GM18517 (cell line): Measurements from ENCODE around the gene KRT79.
A peak's percentile ranks its signal among the peaks of the same experiment; 100 is the strongest.
"Not testable (repeated sequence)": the region's sequence is repeated elsewhere in the genome, so short reads cannot be mapped to it uniquely, and the experiment has no call there.

Source experiments
- ATAC-seq: cut with Tn5 transposase; IDR thresholded peaks from one replicate; pipeline ENCODE4 v1.9.1; 2021; ENCODE audit warnings: mild to moderate bottlenecking, moderate library complexity; ENCODE audit not compliant: unreplicated experiment

The KRT79 gene

DNA sequence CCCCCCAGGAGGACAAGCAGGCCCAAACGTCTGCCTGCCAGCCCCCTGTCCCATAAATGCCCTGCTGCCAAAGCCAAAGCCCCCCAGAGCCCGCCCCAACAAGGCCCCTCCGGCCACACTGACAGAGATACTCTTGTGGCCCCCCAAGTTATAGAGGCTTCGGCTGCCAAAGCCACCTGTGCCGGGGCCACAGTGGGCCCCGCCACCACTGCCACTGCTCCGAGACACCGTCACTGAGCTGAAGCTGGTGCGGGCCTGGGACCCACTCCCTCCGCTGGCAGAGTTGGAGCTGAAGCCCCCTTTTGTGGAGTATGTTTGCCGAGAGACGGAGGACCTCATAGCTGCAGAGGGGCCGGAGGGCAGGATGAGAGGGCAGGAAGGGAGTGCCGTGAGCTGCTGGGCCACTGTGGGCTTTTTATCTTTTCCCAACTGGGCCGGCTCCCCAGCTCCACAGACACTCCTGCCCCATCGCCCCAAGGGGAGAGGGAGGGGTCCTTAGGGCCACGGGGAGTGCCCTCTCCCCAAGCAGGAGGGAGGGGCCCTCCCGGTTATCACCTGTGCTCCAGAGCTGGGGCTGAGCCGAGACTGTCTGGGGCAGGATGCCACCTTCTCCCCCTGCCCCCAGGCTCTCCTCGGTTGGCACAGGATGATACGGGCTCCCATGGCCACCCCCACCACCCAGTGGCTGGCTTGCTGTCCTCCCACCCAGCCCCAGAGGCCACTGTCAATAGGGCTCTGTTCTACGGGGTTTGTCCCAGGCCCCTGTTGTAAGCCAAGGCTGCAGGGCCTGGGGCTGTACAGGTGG, at the start of gene KRT79:
KRT79 (minus strand) TSS at position 390 of the 805 bp plus-strand sequence; CDS start at position 339, 51 bp downstream.
- no peak for ATAC-seq

- ATAC-seq: not testable (repeated sequence)
Measured at GRCh38 chr12:52880499-52880898, 46.4 kb upstream of the KRT79 start.

DNA sequence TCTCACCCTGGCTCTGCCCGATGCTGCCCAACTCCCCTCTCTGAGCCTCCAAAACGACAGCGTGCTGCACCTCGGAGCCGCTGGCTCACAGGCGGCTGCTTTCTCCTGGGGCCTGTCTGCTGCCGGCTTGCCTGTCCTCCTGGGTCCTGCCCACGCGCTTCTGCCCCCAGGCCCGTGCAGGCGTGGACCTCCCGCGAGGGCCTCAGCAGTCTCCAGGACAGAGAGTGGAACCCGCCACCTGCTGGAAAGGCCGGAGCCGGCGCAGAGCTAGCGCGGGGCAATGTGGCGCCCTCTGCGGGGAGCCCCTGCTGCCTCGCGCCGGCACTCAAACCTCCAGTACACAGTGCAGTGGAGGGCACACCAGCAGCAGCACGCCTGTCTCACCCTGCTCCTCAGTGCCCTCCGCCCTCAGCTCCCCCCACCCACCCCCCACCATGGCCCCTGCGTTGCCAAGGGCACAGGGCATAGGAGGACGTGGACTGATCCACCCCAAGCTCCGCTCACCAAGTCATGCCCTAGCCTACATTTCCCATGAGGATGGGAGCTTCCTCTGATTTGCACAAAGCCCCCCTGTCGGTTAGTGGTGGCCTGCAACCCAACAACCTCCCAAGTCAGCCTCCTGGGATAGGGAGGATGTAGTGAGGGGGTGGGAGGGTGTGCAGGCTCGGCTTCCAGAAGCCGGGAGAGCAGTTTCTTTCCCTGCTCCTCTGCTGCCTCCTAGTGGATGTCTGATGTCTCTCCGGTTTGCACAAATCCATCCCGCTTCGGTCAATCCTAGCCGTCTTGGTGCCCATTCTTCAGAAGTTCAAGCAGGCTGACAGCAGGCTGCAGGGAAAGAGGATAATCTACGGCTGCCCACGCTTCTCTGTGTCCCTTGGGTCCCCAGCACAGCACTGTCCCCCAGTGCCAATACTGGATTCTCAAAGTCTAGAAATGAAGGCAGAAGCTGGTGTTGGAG, 45.6 kb upstream of the KRT79 start:
- peak; percentile 57 for ATAC-seq

- ATAC-seq: no peak
Measured at GRCh38 chr12:52878507-52879393, 44.6 kb upstream of the KRT79 start.

- no peak for ATAC-seq
Measured at GRCh38 chr12:52877242-52877641, 43.1 kb upstream of the KRT79 start.

DNA sequence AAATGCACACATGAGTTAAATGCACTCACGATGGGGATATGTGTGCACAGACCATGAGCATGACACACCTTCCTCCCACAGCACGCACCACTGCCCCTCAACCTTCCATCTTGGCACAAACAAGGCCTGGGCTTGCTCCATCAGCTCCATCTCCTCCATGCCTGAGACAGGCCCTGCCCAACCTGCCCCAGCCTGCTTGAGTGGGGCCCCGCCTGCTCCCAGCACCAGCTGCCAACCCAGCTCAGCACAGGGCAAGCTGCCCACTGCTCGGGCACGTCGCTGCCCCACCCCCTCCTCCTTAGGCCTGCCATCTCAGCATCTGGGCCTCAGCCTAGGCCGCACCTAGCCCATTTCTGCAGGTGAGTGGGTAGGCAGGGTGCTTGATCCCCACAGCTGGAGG, 42.3 kb upstream of the KRT79 start:
- ATAC-seq: no peak

- ATAC-seq: no peak
Measured at GRCh38 chr12:52874573-52875435, 40.7 kb upstream of the KRT79 start.

GRCh38 chr12:52873832-52874572, 39.9 kb upstream of the KRT79 start:
- ATAC-seq: no peak

DNA sequence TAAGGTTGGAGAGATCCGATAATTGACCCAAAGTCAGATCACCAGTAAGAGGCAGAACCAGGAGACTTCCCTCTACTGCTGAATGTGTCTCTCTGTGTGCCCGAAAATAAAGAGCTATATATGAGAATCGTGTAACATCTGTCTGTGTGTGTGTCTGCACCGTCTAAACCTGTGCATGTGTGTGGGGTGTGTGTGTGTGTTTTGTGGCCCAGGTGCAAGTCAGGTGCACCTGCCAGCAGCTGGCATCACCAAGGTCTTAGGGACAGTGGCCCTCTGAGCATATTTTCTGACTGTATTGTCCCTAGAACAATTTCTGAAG, 39.4 kb upstream of the KRT79 start:
- no peak for ATAC-seq

- no peak for ATAC-seq
Measured at GRCh38 chr12:52872644-52873389, 38.7 kb upstream of the KRT79 start.

- no peak for ATAC-seq
Measured at GRCh38 chr12:52871291-52872039, 37.4 kb upstream of the KRT79 start.

DNA sequence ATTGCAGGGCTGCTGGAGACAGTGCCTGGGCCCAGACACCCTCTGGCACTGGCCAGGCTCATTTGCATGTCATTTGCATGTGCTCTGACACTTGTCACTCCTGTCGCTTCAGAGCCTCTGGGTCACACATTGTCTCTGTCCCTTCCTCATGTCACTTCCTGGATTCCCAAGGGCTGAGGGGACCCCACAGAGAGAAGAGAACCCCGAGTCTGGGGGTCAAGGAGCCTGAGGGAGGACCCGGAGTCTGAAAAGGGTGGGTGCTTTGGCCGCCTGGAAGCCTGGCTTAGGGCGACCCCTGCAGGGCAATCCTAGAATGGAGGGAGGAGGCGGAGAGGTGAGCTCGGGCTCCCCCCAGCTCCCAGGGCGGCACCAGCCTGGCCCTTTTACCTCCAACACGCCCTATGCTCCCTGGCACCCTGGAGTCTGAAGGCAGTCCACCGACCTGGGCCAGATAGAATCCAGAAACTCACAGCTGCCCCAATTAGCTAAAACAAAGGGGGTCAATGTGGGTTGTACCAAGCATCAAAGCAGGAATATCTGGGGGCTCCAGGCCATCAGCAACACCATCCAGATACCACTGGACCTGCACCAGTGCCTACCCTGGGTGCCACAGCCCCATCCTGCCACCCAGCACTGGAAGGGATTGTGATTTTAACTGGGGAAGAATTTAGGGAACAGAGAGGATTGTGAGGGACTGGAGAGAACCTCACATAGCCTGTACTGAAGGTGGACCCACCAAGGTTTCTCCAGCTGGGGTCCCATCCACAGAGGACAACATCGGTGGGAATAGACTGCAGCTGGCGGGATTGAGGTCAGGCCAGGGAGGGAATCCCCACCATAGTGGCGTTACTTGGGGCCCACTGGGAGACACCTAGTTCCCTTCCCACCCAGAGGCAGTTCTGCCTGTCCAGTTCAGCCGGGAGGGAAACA, 36.5 kb upstream of the KRT79 start:
- peak; percentile 59 for ATAC-seq

- ATAC-seq: no peak
Measured at GRCh38 chr12:52867642-52868041, 33.5 kb upstream of the KRT79 start.

DNA sequence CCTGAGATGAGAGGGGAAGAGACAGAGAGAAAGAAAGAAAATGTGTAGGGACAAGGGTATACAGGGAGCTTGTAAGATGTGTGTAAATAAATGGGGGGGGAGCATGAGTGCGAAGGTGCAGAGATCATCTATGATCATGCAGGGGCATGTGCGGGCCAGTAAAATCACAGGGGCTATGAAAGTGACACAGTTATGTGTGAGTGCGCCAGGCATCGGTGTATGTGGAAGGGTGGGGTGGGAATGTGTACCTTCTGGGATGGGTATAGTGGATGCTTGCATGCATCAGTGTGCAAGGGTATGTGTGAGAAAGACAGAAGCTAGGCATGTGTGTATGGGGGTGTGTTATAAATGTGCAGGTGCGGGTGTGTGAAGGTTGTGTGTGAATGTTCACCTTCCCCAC, 33.0 kb upstream of the KRT79 start:
- ATAC-seq: no peak

- ATAC-seq: no peak
Measured at GRCh38 chr12:52865090-52865944, 31.2 kb upstream of the KRT79 start.

GRCh38 chr12:52862023-52862422, 27.9 kb upstream of the KRT79 start:
- ATAC-seq: no peak
